AG04450 (cell line): ENCODE data around the gene SUSD4. TPM values are rescaled to one million over a fixed set of nuclear protein-coding genes. Genes with fewer than 3 reads are reported as not detected.
"Not testable (repeated sequence)": the region's sequence is repeated elsewhere in the genome, so short reads cannot be mapped to it uniquely, and the experiment has no call there.

ENCODE experiments used
- CTCF ChIA-PET: fragments of 300-600, 350-600 bp; formaldehyde crosslinking; extraction: SDS; loops from one replicate; lab custom pipeline; 2022; ENCODE audit warnings: antibody characterized with exemption, inconsistent platforms; lab: Charles Lee
- POLR2A ChIA-PET: fragments of 350-600 bp; formaldehyde crosslinking; extraction: SDS; loops from one replicate; lab custom pipeline; 2021; ENCODE audit warnings: antibody characterized with exemption, inconsistent platforms; lab: Yijun Ruan, JAX
- DNase-seq: peaks from one replicate; pipeline ENCODE4 v3.0.0-alpha.2; 2011; ENCODE audit warnings: low read depth, low spot score
- H3K27ac ChIP-seq: one replicate; pipeline ENCODE4 v1.5.1; 2012; ENCODE audit warnings: low read depth, low read length, control low read depth
- H3K27me3 ChIP-seq: one replicate; pipeline ENCODE4 v1.6.0; 2012; ENCODE audit warnings: low read length; ENCODE audit not compliant: control insufficient read depth, insufficient read depth
- H3K4me3 ChIP-seq: 2 replicates; pipeline ENCODE4 v1.5.1; 2011; ENCODE audit warnings: mild to moderate bottlenecking, low read depth, low read length, control low read depth
- H3K9me3 ChIP-seq: 2 replicates; pipeline ENCODE4 v1.5.1; 2012; ENCODE audit warnings: low read length; ENCODE audit not compliant: control insufficient read depth, insufficient read depth
- polyA plus RNA-seq: library from polyadenylated mRNA; depleted of rRNA; stranded (reverse); fragments of >200 nt; gene quantifications from 2 replicates; pipeline ENCODE4 v1.2.3, GENCODE V29; 2011
- TF ChIP-seq, protein P1 (sequence below): IDR thresholded peaks from 2 replicates; pipeline ENCODE4 v1.5.1; 2011; ENCODE audit warnings: low read depth, low read length, control low read depth, inconsistent platforms

SUSD4 gene
- polyA plus RNA-seq, 1 experiment = 0.29 TPM

DNA sequence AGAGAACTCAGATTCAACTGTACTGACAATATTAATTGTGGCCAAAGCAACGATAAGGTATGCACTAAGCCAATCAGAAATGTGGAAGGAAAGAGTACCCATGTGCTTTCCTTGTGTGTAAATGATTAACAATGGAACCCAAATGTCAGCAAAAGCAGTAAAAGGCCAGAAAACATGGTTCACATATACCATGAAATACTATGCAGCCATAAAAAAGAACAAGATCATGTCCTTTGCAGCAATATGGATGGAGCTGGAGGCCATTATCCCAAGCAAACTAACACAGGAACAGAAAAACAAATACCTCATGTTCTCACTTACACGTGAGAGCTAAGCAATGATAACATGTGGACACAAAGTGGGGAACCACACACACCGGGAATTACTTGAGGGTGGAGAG, 78.5 kb downstream of the SUSD4 start:
- Histone ChIP-seq H3K27me3 (no peaks in the 10 kb centered on the region), H3K27ac (no peak overlapping the region), H3K9me3 (no peaks in the 10 kb centered on the region), H3K4me3 (no peak overlapping the region)
- POLR2A ChIA-PET = no interaction called here
- no peak for DNase-seq
- CTCF ChIA-PET = no interaction called here
- TF ChIP-seq, protein P1, sequence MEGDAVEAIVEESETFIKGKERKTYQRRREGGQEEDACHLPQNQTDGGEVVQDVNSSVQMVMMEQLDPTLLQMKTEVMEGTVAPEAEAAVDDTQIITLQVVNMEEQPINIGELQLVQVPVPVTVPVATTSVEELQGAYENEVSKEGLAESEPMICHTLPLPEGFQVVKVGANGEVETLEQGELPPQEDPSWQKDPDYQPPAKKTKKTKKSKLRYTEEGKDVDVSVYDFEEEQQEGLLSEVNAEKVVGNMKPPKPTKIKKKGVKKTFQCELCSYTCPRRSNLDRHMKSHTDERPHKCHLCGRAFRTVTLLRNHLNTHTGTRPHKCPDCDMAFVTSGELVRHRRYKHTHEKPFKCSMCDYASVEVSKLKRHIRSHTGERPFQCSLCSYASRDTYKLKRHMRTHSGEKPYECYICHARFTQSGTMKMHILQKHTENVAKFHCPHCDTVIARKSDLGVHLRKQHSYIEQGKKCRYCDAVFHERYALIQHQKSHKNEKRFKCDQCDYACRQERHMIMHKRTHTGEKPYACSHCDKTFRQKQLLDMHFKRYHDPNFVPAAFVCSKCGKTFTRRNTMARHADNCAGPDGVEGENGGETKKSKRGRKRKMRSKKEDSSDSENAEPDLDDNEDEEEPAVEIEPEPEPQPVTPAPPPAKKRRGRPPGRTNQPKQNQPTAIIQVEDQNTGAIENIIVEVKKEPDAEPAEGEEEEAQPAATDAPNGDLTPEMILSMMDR = no peak

DNA sequence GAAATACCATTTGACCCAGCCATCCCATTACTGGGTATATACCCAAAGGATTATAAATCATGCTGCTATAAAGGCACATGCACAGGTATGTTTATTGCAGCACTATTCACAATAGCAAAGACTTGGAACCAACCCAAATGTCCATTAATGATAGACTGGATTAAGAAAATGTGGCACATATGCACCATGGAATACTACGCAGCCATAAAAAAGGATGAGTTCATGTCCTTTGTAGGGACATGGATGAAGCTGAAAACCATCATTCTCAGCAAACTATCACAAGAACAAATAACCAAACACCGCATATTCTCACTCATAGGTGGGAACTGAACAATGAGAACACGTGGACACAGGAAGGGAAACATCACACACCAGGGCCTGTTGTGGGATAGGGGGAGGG, 80.3 kb downstream of the SUSD4 start:
- H3K27me3 ChIP-seq, POLR2A ChIA-PET, H3K27ac ChIP-seq, H3K4me3 ChIP-seq, H3K9me3 ChIP-seq, CTCF ChIA-PET, DNase-seq: not testable (repeated sequence)

DNA sequence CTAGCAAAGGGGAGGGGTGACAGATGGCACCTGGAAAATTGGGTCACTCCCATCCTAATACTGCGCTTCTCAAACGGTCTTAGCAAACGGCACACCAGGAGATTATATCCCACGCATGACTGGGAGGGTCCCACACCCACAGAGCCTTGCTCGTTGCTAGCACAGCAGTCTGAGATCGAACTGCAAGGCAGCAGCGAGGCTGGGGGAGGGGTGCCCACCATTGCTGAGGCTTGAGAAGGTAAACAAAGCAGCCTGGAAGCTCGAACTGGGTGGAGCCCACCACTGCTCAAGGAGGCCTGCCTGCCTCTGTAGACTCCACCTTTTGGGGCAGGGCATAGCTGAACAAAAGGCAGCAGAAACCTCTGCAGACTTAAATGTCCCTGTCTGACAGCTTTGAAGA, 85.7 kb downstream of the SUSD4 start:
- POLR2A ChIA-PET, DNase-seq, H3K4me3 ChIP-seq, H3K9me3 ChIP-seq, CTCF ChIA-PET, H3K27ac ChIP-seq: not testable (repeated sequence)
- peaks cover 15% of the 10 kb centered on the region for H3K27me3 ChIP-seq

DNA sequence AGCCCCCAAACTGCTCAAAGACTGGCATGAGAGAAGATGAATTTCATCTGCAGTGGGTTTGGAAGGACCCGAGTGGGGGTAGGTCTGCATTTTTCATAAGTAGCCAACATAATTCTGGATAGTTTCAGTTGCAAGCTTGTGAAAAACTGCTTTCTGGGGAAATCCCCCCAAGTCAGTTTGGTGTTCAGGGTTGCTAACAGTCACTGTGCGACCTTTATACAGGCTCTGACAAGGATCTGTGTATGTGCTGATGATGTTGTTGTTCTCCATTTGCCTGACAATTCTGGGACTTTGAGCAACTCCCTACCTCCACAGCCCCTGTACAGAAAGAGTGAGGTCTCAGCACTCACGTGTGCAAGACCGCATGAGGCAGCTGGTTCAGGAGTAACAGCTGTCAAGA, 87.9 kb downstream of the SUSD4 start:
- TF ChIP-seq, protein P1 = no peak

DNA sequence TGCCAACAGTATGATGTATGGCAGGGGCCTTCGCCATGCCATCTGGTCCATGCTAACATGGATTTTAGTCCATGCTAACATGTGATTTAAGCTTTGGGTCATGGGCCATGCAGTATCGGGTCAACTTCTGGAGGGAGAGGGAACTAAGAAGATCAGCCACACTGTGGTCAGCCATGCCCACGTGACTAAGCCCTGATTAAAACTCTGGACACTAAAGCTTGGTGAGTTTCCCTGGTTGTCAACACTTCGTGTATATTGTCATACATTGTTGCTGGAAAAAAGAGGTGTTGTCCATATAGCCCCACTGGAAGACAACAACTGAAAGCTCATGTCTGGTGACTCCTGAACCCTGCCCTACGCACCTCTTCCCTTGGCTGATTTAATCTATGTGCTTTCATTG, 90.5 kb downstream of the SUSD4 start:
- peaks cover 24% of the 10 kb centered on the region for H3K27me3 ChIP-seq
- CTCF ChIA-PET = interaction anchor here (1.7 kb wide), 1 partner anchor 140 kb away, joined by 4 read pairs; no protein-coding TSS in a partner anchor
- DNase-seq = no peak
- no peak overlapping the region for H3K4me3 ChIP-seq
- TF ChIP-seq, protein P1 = no peak
- POLR2A ChIA-PET = no interaction called here
- no peak overlapping the region for H3K27ac ChIP-seq
- no peaks in the 10 kb centered on the region for H3K9me3 ChIP-seq

More for the DNA sequence above, 87.9 kb downstream of the SUSD4 start:
- peaks cover 17% of the 10 kb centered on the region for H3K27me3 ChIP-seq
- CTCF ChIA-PET = no interaction called here
- H3K9me3 ChIP-seq = no peaks in the 10 kb centered on the region
- DNase-seq = no peak
- H3K27ac ChIP-seq = no peak overlapping the region
- POLR2A ChIA-PET = no interaction called here
- H3K4me3 ChIP-seq = no peak overlapping the region

DNA sequence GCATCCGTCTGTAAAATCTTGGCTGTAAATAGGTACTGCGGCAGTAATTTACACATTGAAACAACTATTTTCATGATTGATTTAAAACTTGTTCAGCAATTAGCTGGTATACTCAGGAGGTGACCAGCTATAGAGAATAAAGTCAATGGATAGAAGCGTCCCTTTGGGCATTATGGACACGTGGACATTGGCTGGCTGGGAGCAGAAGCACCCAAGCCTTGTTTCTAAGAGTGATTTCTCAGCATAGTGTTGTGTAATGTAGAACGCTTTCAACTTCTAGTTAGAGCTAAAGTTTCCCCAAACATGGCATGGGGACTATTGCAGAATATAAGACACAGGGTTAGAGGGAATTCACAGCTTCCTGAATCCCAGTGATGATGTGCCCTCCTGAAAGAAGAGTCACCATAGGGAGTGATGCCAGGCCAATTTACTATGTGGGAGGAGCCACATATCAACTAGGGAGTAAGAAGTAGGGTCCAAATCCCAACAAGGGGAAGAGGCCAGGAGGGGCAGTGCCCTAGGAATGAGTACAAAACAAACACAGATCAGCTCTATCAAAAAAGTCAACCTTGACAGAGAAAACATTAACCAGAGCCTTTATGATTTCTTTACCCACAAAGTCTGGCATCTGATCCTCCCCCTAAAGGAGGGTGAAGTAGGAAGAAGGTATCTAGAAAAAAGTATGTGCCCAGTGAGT, 92.7 kb downstream of the SUSD4 start:
- no peak overlapping the region for H3K4me3 ChIP-seq
- TF ChIP-seq, protein P1 = no peak
- DNase-seq = no peak
- H3K27me3 ChIP-seq = peaks cover 22% of the 10 kb centered on the region
- H3K9me3 ChIP-seq = no peaks in the 10 kb centered on the region
- ChIA-PET POLR2A (no interaction called here), CTCF (interaction anchor here (0.8 kb wide), 1 partner anchor 137 kb away, joined by 3 read pairs; no protein-coding TSS in a partner anchor)
- no peak overlapping the region for H3K27ac ChIP-seq
